GM18951 (cell line): Measurements from ENCODE around the gene VWA2.

Experiments
- POLR2A ChIP-seq: IDR thresholded peaks from 4 replicates; pipeline ENCODE4 v1.6.1; 2011; ENCODE audit warnings: mild to moderate bottlenecking; ENCODE audit not compliant: insufficient read length, insufficient read depth; ENCODE audit errors: extremely low read depth
- in situ Hi-C: fragments of 300-500 bp; cut with MboI; formaldehyde crosslinking; loops from one replicate; pipeline ENCODE4 v1.12.0; 2022; ENCODE audit warnings: low sequenced_read_pairs, mixed read lengths, inconsistent platforms; ENCODE audit not compliant: unreplicated experiment

VWA2 gene

GRCh38 chr10:114273910-114274309 lies 34.9 kb downstream of the VWA2 start:
- in situ Hi-C loops, result no loop called here

GRCh38 chr10:114274616-114275453 lies 35.8 kb downstream of the VWA2 start:
- in situ Hi-C loops, result no loop called here
- TF ChIP-seq POLR2A, result no peak

More at GRCh38 chr10:114273910-114274309, 34.9 kb downstream of the VWA2 start:
- TF ChIP-seq POLR2A, result no peak

- TF ChIP-seq POLR2A, result no peak
- in situ Hi-C loops, result no loop called here
Observed at GRCh38 chr10:114276066-114276465, 37.0 kb downstream of the VWA2 start.

- in situ Hi-C loops, result no loop called here
- no peak for TF ChIP-seq POLR2A
Observed at GRCh38 chr10:114276671-114277070, 37.6 kb downstream of the VWA2 start.

GRCh38 chr10:114278140-114278883 lies 39.3 kb downstream of the VWA2 start:
- no peak for TF ChIP-seq POLR2A
- in situ Hi-C loops, result no loop called here

- no peak for TF ChIP-seq POLR2A
- in situ Hi-C loops, result no loop called here
Observed at GRCh38 chr10:114278884-114279191, 39.8 kb downstream of the VWA2 start.

- TF ChIP-seq POLR2A, result no peak
- in situ Hi-C loops, result no loop called here
Observed at GRCh38 chr10:114279289-114279688, 40.2 kb downstream of the VWA2 start.

- in situ Hi-C loops, result no loop called here
Observed at GRCh38 chr10:114279901-114280644, 41.0 kb downstream of the VWA2 start.

GRCh38 chr10:114281006-114281405 lies 42.0 kb downstream of the VWA2 start:
- in situ Hi-C loops, result no loop called here
- no peak for TF ChIP-seq POLR2A

More at GRCh38 chr10:114279901-114280644, 41.0 kb downstream of the VWA2 start:
- TF ChIP-seq POLR2A, result no peak

- in situ Hi-C loops, result no loop called here
- no peak for TF ChIP-seq POLR2A
Observed at GRCh38 chr10:114281461-114281860, 42.4 kb downstream of the VWA2 start.

GRCh38 chr10:114282526-114282925 lies 43.5 kb downstream of the VWA2 start:
- no peak for TF ChIP-seq POLR2A
- in situ Hi-C loops, result no loop called here

- in situ Hi-C loops, result no loop called here
- TF ChIP-seq POLR2A, result no peak
Observed at GRCh38 chr10:114283091-114283490, 44.0 kb downstream of the VWA2 start.

- TF ChIP-seq POLR2A, result no peak
- in situ Hi-C loops, result no loop called here
Observed at GRCh38 chr10:114283535-114284234, 44.6 kb downstream of the VWA2 start.
